Esophagus muscularis mucosa (tissue), 4 donors: ENCODE measurements around the gene DIAPH3. TPM values are rescaled to one million over a fixed set of nuclear protein-coding genes. Genes with fewer than 3 reads are reported as not detected.

Experiments used
- DNase-seq: peaks from one replicate; pipeline ENCODE4 v3.0.0-alpha.2; 2017; ENCODE audit errors: extremely low spot score
- H3K27ac ChIP-seq, 4 donors: fragments of 200-600 bp; sonication (generic); replicated peaks in 1 of 4; 1 replicate in 3 of 4; 2 replicates in 1 of 4; pipeline ENCODE4 v1.5.1; 2016 to 2019; ENCODE audit warnings: mild to moderate bottlenecking in 1 of 4
- H3K27me3 ChIP-seq, 4 donors: fragments of 200-600 bp; sonication (generic); one replicate each; pipeline versions ENCODE4 v1.5.1 to v1.6.0; 2016 to 2019
- H3K36me3 ChIP-seq, 4 donors: fragments of 200-600 bp; sonication (generic); one replicate each; pipeline ENCODE4 v1.5.1; 2016 to 2019
- H3K4me1 ChIP-seq, 4 donors: fragments of 200-600 bp; sonication (generic); one replicate each; pipeline ENCODE4 v1.5.1; 2016 to 2019
- H3K4me3 ChIP-seq, 4 donors: fragments of 200-600 bp; sonication (generic); 1 replicate in 2 of 4; 2 replicates in 2 of 4; pipeline ENCODE4 v1.5.1; 2016 to 2019; ENCODE audit warnings: mild to moderate bottlenecking in 4 of 4, moderate library complexity in 1 of 4
- H3K9me3 ChIP-seq, 4 donors: fragments of 200-600 bp; sonication (generic); 1 replicate in 3 of 4; 2 replicates in 1 of 4; pipeline ENCODE4 v1.5.1; 2016 to 2019
- CTCF ChIP-seq, 3 experiments: fragments of 200-600 bp in 2 of 3; fragments of 450-650 bp in 1 of 3; sonication (generic) in 2 of 3; IDR thresholded peaks; one replicate each; pipeline ENCODE4 v1.5.1; 2017 to 2019; ENCODE audit warnings: antibody characterized with exemption in 3 of 3, mild to moderate bottlenecking in 2 of 3, moderate library complexity in 1 of 3
- EP300 ChIP-seq: sonication (generic); formaldehyde crosslinking; IDR thresholded peaks from one replicate; pipeline ENCODE4 v1.6.1; 2017; ENCODE audit warnings: antibody characterized with exemption
- POLR2A ChIP-seq: fragments of 450-650 bp; IDR thresholded peaks from one replicate; pipeline ENCODE4 v1.6.1; 2017; ENCODE audit warnings: antibody characterized with exemption, moderate library complexity, mild to moderate bottlenecking, low read depth
- POLR2AphosphoS5 ChIP-seq, 2 donors: sonication (generic); formaldehyde crosslinking; IDR thresholded peaks; one replicate each; pipeline ENCODE4 v1.6.1; 2017; ENCODE audit warnings: antibody characterized with exemption in 2 of 2
- WGBS: methylation state at CpG from one replicate; pipeline ENCODE4 v1.1.5; 2018; 5-methylcytosine and 5-hydroxymethylcytosine counted together
- intact Hi-C: fragments of 100-400 bp; cut with DNase I; formaldehyde crosslinking; loops from one replicate; pipeline ENCODE4 v1.15.1; 2023
- total RNA-seq, 4 donors: library from RNA; depleted of rRNA; stranded (reverse); fragments of >200 nt; gene quantifications; one replicate each; pipeline versions ENCODE4 v1.1.0 to v1.2.1, GENCODE V29; 2016

The DIAPH3 gene
- total RNA-seq, 4 donors from 2014 or later: under 0.01 to 1.0 (median 0.41) TPM

GRCh38 chr13:59651479-59651878, 512.2 kb downstream of the DIAPH3 start:
- intact Hi-C loops: no loop called here
- Histone ChIP-seq H3K27ac (no peak overlapping the region), H3K27me3 (no peaks in the 10 kb centered on the region), H3K9me3 (no peaks in the 10 kb centered on the region), H3K4me1 (no peaks in the 10 kb centered on the region), H3K36me3 (no peaks in the 10 kb centered on the region), H3K4me3 (no peak overlapping the region)
- WGBS: 96% methylated on average over 5 of the region's 5 CpGs
- DNase-seq: peak; percentile 37
- TF ChIP-seq EP300: no peak

- Histone ChIP-seq H3K27ac (no peak overlapping the region), H3K36me3 (no peaks in the 10 kb centered on the region), H3K27me3 (no peaks in the 10 kb centered on the region), H3K4me3 (no peak overlapping the region), H3K4me1 (no peaks in the 10 kb centered on the region), H3K9me3 (no peaks in the 10 kb centered on the region)
- DNase-seq: peak; percentile 64
- intact Hi-C loops: no loop called here
- 28% methylated on average over 3 of the region's 3 CpGs for WGBS
- TF ChIP-seq POLR2A (no peak), POLR2AphosphoS5 (IDR thresholded peaks at IDR 0.05) (no peak), EP300 (no peak), CTCF (IDR thresholded peaks at IDR 0.05) (no peak)
These were observed 519.7 kb downstream of the DIAPH3 start for GRCh38 chr13:59643906-59644626.

DNA sequence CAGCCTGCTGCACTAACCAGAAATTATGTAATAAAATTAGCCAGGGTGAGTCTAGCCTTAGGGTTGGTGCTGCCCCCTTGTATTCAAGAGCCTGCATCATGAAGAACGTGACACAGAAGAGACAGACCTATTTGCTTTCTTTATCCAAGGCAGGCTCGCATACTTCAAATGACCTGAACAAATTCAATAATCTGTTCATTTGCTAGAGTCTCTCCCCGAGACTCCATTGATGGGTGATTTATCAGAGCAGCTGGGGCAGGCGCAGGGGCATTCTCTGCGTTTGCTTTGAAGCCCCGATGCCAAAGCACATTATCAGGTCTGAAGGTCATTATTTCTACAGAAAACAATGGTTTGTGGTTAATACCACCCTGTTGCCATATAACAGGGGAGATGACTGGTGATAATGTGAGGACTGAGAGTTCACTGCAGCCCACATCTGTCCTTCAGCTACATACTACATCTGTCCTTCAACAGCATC, 520.3 kb downstream of the DIAPH3 start:
- H3K4me3 ChIP-seq: no peak overlapping the region
- no peaks in the 10 kb centered on the region for H3K36me3 ChIP-seq
- peak; percentile 53 for DNase-seq
- peaks cover 3 to 6% (median 6%) of the 10 kb centered on the region in 4 donors for H3K4me1 ChIP-seq
- H3K9me3 ChIP-seq: no peaks in the 10 kb centered on the region
- TF ChIP-seq POLR2AphosphoS5 (IDR thresholded peaks at IDR 0.05): no peak
- no peak for TF ChIP-seq EP300
- no peak for TF ChIP-seq CTCF (IDR thresholded peaks at IDR 0.05)
- TF ChIP-seq POLR2A: no peak
- no peak overlapping the region for H3K27ac ChIP-seq
- WGBS: 93% methylated on average over 6 of the region's 6 CpGs
- H3K27me3 ChIP-seq: no peaks in the 10 kb centered on the region
- intact Hi-C loops: no loop called here

DNA sequence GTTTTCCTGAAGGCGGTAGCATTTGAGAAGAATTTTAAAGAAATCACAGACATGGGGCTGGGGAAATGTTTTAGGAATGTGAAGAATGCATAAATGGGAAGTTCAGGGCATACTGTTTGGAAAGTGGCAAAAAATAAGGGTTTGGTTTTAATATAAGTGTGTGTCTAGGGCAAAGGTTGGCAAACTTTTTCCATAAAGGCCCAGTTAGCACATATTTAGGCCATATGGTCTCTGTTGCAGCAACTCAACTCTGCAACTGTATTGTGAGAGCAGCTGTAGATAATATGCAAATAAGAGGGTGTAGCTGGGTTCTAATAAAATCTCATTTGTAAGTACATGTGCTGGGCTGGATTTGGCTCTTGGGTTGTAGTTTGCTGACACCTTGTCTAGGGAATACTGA, 521.9 kb downstream of the DIAPH3 start:
- no peak for TF ChIP-seq POLR2A
- TF ChIP-seq CTCF (IDR thresholded peaks at IDR 0.05): no peak
- TF ChIP-seq POLR2AphosphoS5 (IDR thresholded peaks at IDR 0.05): no peak
- no peak for TF ChIP-seq EP300
- H3K4me1 ChIP-seq: peaks cover 4 to 10% (median 8%) of the 10 kb centered on the region in 4 donors
- H3K4me3 ChIP-seq: no peak overlapping the region
- H3K27ac ChIP-seq: no peak overlapping the region
- WGBS: 82% methylated on average over 1 of the region's 1 CpG
- no peaks in the 10 kb centered on the region for H3K9me3 ChIP-seq
- H3K27me3 ChIP-seq: no peaks in the 10 kb centered on the region
- no peaks in the 10 kb centered on the region for H3K36me3 ChIP-seq
- peak; percentile 10 for DNase-seq
- intact Hi-C loops: no loop called here

- Histone ChIP-seq H3K4me3 (no peak overlapping the region), H3K36me3 (no peaks in the 10 kb centered on the region), H3K27ac (no peak overlapping the region), H3K9me3 (no peaks in the 10 kb centered on the region), H3K27me3 (no peaks in the 10 kb centered on the region), H3K4me1 (peaks cover 4 to 10% (median 8%) of the 10 kb centered on the region in 4 donors)
- intact Hi-C loops: no loop called here
- 93% methylated on average over 3 of the region's 3 CpGs for whole genome bisulfite sequencing
- DNase-seq: peak; percentile 83
- TF ChIP-seq EP300 (no peak), CTCF (IDR thresholded peaks at IDR 0.05) (no peak), POLR2A (no peak), POLR2AphosphoS5 (IDR thresholded peaks at IDR 0.05) (no peak)
These were observed 522.5 kb downstream of the DIAPH3 start for GRCh38 chr13:59641261-59641660.
